Effector memory CD4-positive, alpha-beta T cell (primary cell): ENCODE data around the gene LRBA.

Experiments used
- DNase-seq, 3 donors: peaks; one replicate each; pipeline ENCODE4 v3.0.0-alpha.2; 2020
- H3K27ac ChIP-seq: 2 replicates; pipeline ENCODE4 v1.7.0; 2013; ENCODE audit warnings: mild to moderate bottlenecking, low read length, moderate library complexity; ENCODE audit not compliant: insufficient read depth, poor library complexity, severe bottlenecking
- H3K27me3 ChIP-seq: replicated peaks from 2 replicates; pipeline ENCODE4 v1.7.0; 2013; ENCODE audit warnings: mild to moderate bottlenecking, low read length; ENCODE audit not compliant: insufficient read depth, control insufficient read depth, poor library complexity, severe bottlenecking
- H3K36me3 ChIP-seq: 2 replicates; pipeline ENCODE4 v1.7.0; 2013; ENCODE audit warnings: mild to moderate bottlenecking, low read length, moderate library complexity; ENCODE audit not compliant: control insufficient read depth, insufficient read depth
- H3K4me1 ChIP-seq: 2 replicates; pipeline ENCODE4 v1.7.0; 2013; ENCODE audit warnings: low read length, mild to moderate bottlenecking; ENCODE audit not compliant: control insufficient read depth, insufficient read depth, poor library complexity, severe bottlenecking
- H3K4me3 ChIP-seq: 2 replicates; pipeline ENCODE4 v1.7.0; 2013; ENCODE audit warnings: low read length, low read depth, mild to moderate bottlenecking; ENCODE audit not compliant: insufficient read depth, poor library complexity, severe bottlenecking
- H3K9me3 ChIP-seq: 2 replicates; pipeline ENCODE4 v1.7.0; 2013; ENCODE audit warnings: mild to moderate bottlenecking, low read length, moderate library complexity; ENCODE audit not compliant: control insufficient read depth

LRBA gene

GRCh38 chr4:150949943-150950342, 65.1 kb downstream of the LRBA start:
- no peak for DNase-seq
- Histone ChIP-seq H3K9me3 (no peaks in the 10 kb centered on the region), H3K27me3 (no peaks in the 10 kb centered on the region), H3K4me3 (no peak overlapping the region), H3K36me3 (no peaks in the 10 kb centered on the region), H3K27ac (no peak overlapping the region), H3K4me1 (no peaks in the 10 kb centered on the region)

GRCh38 chr4:150949342-150949741, 65.7 kb downstream of the LRBA start:
- H3K9me3 ChIP-seq: no peaks in the 10 kb centered on the region

GRCh38 chr4:150948710-150949109, 66.4 kb downstream of the LRBA start:
- Histone ChIP-seq H3K9me3 (no peaks in the 10 kb centered on the region), H3K27ac (no peak overlapping the region), H3K27me3 (no peaks in the 10 kb centered on the region), H3K4me3 (no peak overlapping the region), H3K4me1 (no peaks in the 10 kb centered on the region), H3K36me3 (no peaks in the 10 kb centered on the region)
- DNase-seq: no peak

More at GRCh38 chr4:150949342-150949741, 65.7 kb downstream of the LRBA start:
- H3K4me1 ChIP-seq: no peaks in the 10 kb centered on the region
- no peak for DNase-seq
- H3K27me3 ChIP-seq: no peaks in the 10 kb centered on the region
- no peaks in the 10 kb centered on the region for H3K36me3 ChIP-seq
- no peak overlapping the region for H3K4me3 ChIP-seq
- H3K27ac ChIP-seq: no peak overlapping the region

- Histone ChIP-seq H3K36me3 (no peaks in the 10 kb centered on the region), H3K4me3 (no peak overlapping the region), H3K4me1 (no peaks in the 10 kb centered on the region)
Observed at GRCh38 chr4:150948074-150948473, 67.0 kb downstream of the LRBA start.

GRCh38 chr4:150944660-150945059, 70.4 kb downstream of the LRBA start:
- no peak for DNase-seq
- Histone ChIP-seq H3K9me3 (no peaks in the 10 kb centered on the region), H3K36me3 (no peaks in the 10 kb centered on the region), H3K27me3 (no peaks in the 10 kb centered on the region), H3K4me3 (no peak overlapping the region), H3K4me1 (no peaks in the 10 kb centered on the region), H3K27ac (no peak overlapping the region)

More at GRCh38 chr4:150948074-150948473, 67.0 kb downstream of the LRBA start:
- Histone ChIP-seq H3K27ac (no peak overlapping the region), H3K27me3 (no peaks in the 10 kb centered on the region), H3K9me3 (no peaks in the 10 kb centered on the region)
- no peak for DNase-seq

- Histone ChIP-seq H3K27me3 (no peaks in the 10 kb centered on the region), H3K4me3 (no peak overlapping the region), H3K36me3 (no peaks in the 10 kb centered on the region), H3K27ac (no peak overlapping the region), H3K4me1 (no peaks in the 10 kb centered on the region), H3K9me3 (no peaks in the 10 kb centered on the region)
- DNase-seq: no peak
Observed at GRCh38 chr4:150943818-150944217, 71.3 kb downstream of the LRBA start.

- Histone ChIP-seq H3K9me3 (no peaks in the 10 kb centered on the region), H3K27ac (no peak overlapping the region), H3K36me3 (no peaks in the 10 kb centered on the region), H3K4me3 (no peak overlapping the region), H3K27me3 (no peaks in the 10 kb centered on the region), H3K4me1 (no peaks in the 10 kb centered on the region)
- DNase-seq: no peak
Observed at GRCh38 chr4:150943126-150943525, 72.0 kb downstream of the LRBA start.

GRCh38 chr4:150942539-150942938, 72.5 kb downstream of the LRBA start:
- H3K9me3 ChIP-seq: no peaks in the 10 kb centered on the region
- H3K27me3 ChIP-seq: no peaks in the 10 kb centered on the region
- H3K27ac ChIP-seq: no peak overlapping the region
- no peak overlapping the region for H3K4me3 ChIP-seq
- DNase-seq: no peak
- H3K4me1 ChIP-seq: no peaks in the 10 kb centered on the region
- no peaks in the 10 kb centered on the region for H3K36me3 ChIP-seq

- Histone ChIP-seq H3K9me3 (no peaks in the 10 kb centered on the region), H3K27me3 (no peaks in the 10 kb centered on the region), H3K4me3 (no peak overlapping the region), H3K27ac (no peak overlapping the region), H3K4me1 (no peaks in the 10 kb centered on the region), H3K36me3 (no peaks in the 10 kb centered on the region)
- no peak for DNase-seq
Observed at GRCh38 chr4:150940123-150940522, 75.0 kb downstream of the LRBA start.

- DNase-seq: no peak
- H3K9me3 ChIP-seq: no peaks in the 10 kb centered on the region
- no peaks in the 10 kb centered on the region for H3K27me3 ChIP-seq
- H3K4me3 ChIP-seq: no peak overlapping the region
- H3K36me3 ChIP-seq: no peaks in the 10 kb centered on the region
- H3K4me1 ChIP-seq: no peaks in the 10 kb centered on the region
- no peak overlapping the region for H3K27ac ChIP-seq
Observed at GRCh38 chr4:150939530-150939929, 75.6 kb downstream of the LRBA start.
